NCI-H82 treated with DMSO at 0.1 percent for 48 hours (cell line): ENCODE data around the gene TRMT2A.
"Not testable (repeated sequence)": the region's sequence is repeated elsewhere in the genome, so short reads cannot be mapped to it uniquely, and the experiment has no call there.

Experiments used
- DNase-seq: peaks from one replicate; lab custom pipeline; 2025; ENCODE audit not compliant: unreplicated experiment; lab: John Stamatoyannopoulos, UW

TRMT2A gene, protein sequence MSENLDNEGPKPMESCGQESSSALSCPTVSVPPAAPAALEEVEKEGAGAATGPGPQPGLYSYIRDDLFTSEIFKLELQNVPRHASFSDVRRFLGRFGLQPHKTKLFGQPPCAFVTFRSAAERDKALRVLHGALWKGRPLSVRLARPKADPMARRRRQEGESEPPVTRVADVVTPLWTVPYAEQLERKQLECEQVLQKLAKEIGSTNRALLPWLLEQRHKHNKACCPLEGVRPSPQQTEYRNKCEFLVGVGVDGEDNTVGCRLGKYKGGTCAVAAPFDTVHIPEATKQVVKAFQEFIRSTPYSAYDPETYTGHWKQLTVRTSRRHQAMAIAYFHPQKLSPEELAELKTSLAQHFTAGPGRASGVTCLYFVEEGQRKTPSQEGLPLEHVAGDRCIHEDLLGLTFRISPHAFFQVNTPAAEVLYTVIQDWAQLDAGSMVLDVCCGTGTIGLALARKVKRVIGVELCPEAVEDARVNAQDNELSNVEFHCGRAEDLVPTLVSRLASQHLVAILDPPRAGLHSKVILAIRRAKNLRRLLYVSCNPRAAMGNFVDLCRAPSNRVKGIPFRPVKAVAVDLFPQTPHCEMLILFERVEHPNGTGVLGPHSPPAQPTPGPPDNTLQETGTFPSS

DNA sequence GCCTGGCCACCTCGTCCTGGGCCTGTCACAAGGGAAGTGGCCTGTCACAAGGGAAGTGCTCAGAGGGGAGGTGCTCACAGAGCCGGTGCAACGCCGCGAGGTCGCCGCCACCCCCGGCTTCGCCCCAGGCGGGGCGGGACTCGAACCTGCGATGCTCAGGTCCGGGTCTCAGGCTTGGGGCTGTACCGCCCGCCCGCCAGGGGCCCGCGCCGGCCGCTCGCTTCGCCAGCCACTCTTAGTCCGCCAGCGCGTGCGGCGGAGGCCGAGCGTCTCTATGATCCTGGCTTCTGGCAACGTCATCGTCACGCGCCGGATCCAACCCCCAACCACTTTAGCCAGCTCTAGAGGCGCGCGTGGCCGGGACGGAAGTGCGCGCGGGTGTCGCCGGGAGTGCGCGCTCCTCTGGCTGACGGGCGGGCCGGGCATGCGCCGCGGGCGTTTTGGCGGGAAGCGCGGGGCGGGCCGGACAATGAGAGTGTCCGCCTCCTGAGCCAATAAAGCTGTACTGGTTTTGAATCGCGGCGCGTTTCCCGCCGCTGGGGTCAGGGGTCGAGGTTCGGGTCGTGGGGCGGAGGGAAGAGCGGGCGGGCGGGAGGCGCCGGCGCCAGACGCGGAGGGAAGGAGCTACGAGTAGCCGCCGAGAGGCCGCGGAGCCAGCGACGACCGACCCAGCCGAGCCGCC is at the start of gene TRMT2A:
Gene TRMT2A, minus strand, starts transcription at position 276 of the 682 bp plus-strand sequence. CDS start 320 bp downstream, outside the sequence.
- DNase-seq = peak; percentile 79

- DNase-seq = no peak
These were observed 49.7 kb upstream of the TRMT2A start for GRCh38 chr22:20166703-20167102.

DNA sequence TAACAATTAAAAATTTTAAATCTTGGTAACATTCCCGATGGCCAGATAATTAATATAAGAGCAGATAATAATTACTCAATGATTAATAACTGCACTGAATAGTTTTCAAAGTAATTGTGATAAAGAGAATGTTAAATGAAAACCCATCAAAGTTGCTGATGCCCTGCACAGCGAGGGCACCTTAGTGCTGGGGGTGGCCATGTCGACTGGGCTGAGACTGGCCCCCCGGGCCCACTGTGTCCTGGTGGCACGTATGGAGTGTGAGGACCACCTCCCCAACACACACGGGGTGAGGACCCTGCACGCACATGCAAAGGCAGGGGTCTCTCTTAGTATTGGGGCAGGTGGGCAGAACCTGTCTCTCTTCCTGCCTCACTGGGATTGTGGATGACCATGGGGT is 48.9 kb upstream of the TRMT2A start:
- DNase-seq = no peak

GRCh38 chr22:20165421-20165820 is 48.4 kb upstream of the TRMT2A start:
- DNase-seq = no peak

GRCh38 chr22:20164863-20165262 is 47.8 kb upstream of the TRMT2A start:
- no peak for DNase-seq

- no peak for DNase-seq
These were observed 43.0 kb upstream of the TRMT2A start for GRCh38 chr22:20160041-20160440.

DNA sequence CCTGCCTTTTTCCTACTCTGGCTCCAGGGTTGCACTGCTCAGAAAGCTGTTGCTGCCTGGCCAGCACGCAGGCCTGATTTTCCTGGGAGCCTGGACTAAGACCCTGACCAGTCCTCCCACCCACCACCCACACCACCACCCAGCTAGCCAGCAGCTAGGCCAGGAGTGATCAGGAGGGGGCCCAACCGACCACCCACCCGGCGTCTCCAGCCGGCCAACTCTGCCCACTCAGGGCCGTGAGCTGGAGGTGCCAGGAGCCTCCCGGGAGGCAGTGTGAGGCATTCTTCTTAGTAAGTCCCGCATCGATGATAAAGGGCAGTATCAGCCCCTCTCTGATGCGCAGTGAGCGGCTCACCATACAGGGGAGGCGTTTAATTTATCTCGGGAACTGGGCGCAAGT is 42.5 kb upstream of the TRMT2A start:
- DNase-seq = not testable (repeated sequence)

DNA sequence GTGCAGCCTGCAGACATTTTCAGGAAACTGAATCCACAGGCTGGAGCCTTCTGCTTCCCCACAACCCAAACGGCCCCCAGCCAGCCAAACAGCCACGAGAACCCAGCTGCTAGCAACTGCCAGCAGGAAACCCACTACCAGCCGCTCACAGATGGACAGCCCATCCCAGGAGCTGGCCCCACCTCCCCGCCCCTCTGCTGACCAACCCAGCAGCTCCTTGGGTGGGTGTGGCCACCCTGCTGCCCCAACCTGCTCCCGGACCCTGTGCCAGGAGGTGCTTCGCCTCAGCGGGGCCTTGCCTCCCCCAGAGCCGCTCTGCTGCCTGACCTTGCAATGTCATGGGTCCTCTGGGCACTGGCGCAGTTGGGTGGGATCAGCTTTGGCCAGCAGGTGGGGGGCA is 42.0 kb upstream of the TRMT2A start:
- peak; percentile 20 for DNase-seq

- DNase-seq = no peak
These were observed 41.5 kb upstream of the TRMT2A start for GRCh38 chr22:20158391-20159036.

- no peak for DNase-seq
These were observed 40.6 kb upstream of the TRMT2A start for GRCh38 chr22:20157430-20158183.

DNA sequence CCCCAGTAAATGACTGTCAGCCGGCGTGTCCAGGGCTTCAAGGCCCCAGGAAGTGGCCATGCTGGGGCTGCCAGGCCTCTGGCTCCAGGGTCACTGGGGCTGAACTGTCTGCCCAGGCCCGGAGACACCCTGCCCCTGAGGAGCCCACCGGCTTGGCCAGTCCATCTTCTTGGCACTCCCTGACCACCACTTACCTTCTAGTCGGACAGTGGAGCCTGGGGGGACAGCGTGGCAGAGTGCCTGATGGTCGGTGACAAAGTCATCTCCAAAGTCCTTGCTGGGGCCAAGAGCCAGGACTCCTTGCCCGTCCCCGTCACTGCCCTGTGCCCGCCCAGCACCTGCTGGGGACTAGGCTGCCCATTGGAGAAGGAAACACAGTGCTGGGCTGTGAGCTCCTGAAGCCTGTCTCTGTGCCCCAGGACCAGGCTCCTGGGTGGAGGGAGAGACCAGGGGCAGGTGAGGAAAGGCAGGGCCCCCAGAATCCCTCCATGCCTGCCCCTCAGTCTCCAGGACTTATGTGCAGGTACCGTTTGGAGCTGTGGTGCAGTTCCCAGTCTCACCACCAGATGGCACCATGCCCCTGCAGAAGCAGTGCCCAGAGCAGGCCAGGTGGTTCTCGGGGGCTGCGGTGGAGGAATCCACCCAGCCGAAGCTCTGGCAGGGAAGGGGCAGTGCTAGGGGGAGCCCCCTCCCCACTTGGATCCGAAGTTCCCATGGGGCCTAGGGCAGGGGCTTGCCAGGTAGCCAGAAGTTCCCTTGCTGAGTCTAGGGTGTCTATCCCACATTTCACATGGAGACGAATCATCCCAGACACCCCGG is 39.8 kb upstream of the TRMT2A start:
- peak; percentile 28 for DNase-seq

DNA sequence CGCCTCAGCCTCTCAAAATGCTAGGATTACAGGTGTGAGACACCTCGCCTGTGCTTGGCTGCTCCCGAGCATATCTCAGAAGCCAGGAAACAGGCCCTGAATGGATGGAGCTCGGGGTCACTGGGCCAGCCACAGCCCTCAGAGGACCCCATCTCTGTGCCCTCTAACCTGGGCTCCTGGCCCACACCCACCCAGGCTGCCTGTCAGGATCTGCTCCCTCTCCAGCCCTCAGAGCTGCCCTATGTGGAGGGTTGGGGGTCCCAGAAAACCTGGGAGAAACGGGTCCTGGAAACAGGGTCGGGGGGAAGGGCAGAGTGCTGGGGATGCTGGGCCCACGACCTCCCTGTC is 39.0 kb upstream of the TRMT2A start:
- no peak for DNase-seq

DNA sequence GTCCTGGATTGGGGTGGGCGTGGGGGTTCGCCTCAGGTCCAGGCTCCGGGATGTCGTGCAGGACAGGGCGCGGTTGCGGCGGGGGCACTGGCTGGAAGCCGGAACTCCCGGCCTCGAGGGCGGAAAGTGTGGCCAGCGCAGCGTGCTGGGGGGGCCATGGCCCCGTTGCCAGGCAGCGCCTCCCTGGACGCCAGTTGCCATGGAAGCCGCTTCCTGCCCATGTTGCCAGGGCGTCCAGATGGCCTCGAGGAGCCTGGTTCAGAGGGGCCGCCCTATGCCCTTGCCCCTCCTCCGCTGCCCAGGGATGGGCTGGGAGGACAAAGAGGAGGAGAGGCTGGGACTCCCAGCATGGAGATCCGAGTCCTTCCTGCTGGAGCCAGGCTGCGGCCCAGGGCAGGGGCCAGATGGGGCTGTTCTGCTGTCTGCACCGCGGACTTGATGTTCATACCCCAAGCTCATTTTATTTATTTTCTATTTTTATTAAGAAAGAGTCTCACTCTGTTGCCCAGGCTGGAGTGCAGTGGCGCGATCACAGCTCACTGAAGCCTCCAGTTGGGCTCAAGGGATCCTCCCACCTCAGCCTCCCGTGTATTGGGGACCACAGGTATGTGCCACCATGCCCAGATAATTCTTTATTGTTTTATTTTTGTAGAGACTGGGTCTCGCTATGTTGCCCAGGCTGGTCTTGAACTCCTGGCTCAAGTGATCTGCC is 38.5 kb upstream of the TRMT2A start:
- peak; percentile 58 for DNase-seq

- DNase-seq = no peak
These were observed 37.7 kb upstream of the TRMT2A start for GRCh38 chr22:20154602-20155187.

DNA sequence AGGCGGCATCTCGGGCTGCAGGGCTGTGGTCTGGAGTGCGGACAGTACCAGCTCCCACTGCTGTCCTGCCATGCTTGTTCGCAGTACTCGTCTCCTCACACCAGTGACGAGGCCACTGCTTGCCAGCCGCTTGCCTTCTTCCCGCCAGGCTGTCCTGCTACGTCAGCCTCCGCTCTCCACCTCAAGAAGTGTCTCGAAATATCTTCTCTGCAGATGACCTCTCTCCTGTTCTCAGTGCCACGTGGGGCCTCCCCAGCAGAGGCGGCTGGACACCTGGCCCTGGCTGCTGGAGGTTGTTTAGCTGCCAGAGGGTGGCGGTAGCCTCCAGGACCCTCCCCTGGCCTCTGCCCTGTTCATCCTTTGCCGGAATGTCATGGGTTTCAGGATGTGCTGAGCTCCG is 36.9 kb upstream of the TRMT2A start:
- DNase-seq = no peak

- no peak for DNase-seq
These were observed 35.5 kb upstream of the TRMT2A start for GRCh38 chr22:20152464-20152890.

- DNase-seq = no peak
These were observed 34.2 kb upstream of the TRMT2A start for GRCh38 chr22:20151276-20151588.

DNA sequence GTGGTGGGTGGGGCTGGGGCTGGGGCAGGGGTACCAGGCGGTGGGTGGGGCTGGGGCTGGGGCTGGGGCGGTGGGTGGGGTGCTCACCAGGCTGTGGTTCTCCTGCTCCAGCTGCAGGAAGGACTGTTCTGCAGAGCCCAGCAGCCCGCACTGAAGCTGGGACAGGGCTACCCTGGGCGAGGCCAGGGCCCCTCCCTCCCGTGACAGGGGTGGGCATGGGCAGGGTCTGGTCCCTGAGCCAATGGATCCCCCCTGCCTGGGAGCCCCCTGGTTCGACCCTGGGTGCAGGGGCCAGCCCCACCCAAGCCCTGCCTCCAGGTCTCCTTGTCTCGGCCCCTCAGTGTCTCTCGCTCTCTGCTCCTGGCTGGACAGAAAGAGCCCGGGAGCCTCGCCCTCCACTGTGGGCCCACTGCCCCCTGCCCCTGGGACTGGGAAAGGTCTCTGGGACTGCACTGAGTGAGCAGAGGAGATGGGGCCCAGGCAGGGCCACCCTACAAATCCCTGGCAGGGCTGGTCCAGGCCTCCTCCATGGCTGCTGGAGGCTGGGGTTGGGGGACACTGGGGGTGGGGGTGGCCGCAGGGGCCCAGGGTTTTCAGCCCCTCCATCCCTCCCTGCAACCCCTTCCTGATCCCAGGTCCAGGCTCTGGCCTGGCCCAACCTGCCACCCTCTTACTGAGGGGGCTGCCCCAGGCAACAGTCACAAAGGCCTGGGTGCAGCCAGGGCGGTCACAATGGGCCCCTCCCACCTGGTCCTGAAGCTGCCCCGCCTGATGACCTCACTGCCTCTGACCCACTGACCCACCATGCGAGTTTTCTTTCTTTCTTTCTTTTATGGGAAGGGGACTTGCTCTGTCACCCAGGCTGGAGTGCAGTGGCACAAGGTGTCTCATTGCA is 33.6 kb upstream of the TRMT2A start, which contains the start of gene CCDC188:
Gene CCDC188, minus strand, starts transcription at position 675 of the 895 bp plus-strand sequence. Its CDS starts 69 bp downstream, at position 606.
- no peak for DNase-seq
